Lung (tissue), 12 donors: ENCODE data around the gene GIMD1. TPM values are rescaled to one million over a fixed set of nuclear protein-coding genes. Genes with fewer than 3 reads are reported as not detected.
A peak's percentile ranks its signal among the peaks of the same experiment; 100 is the strongest.

Source experiments
- ATAC-seq: fragments of 200-7000 bp; cut with Tn5 transposase; one replicate; pipeline ENCODE4 v1.9.1; 2020; ENCODE audit warnings: moderate number of reproducible peaks; ENCODE audit not compliant: insufficient read depth, low FRiP score
- DNase-seq, 3 donors: peaks; one replicate each; pipeline ENCODE4 v3.0.0-alpha.2; 2013 to 2017
- H3K27ac ChIP-seq, 2 donors: one replicate each; pipeline ENCODE4 v1.5.1; 2013; ENCODE audit warnings: mild to moderate bottlenecking in 2 of 2, moderate library complexity in 2 of 2, control low read depth in 1 of 2, inconsistent platforms in 1 of 2, low read depth in 1 of 2, low read length in 1 of 2
- H3K27me3 ChIP-seq, 3 donors: one replicate each; pipeline ENCODE4 v1.5.1; 2013; ENCODE audit warnings: low read length in 2 of 3; ENCODE audit not compliant: control insufficient read depth in 3 of 3, insufficient read depth in 3 of 3
- H3K36me3 ChIP-seq, 4 donors: one replicate each; pipeline ENCODE4 v1.5.1; 2013; ENCODE audit warnings: low read length in 4 of 4, mild to moderate bottlenecking in 1 of 4, moderate library complexity in 1 of 4; ENCODE audit not compliant: control insufficient read depth in 4 of 4, insufficient read depth in 4 of 4
- H3K4me1 ChIP-seq, 5 donors: one replicate each; pipeline ENCODE4 v1.5.1; 2013; ENCODE audit warnings: low read length in 5 of 5, mild to moderate bottlenecking in 2 of 5, moderate library complexity in 1 of 5; ENCODE audit not compliant: control insufficient read depth in 5 of 5, insufficient read depth in 5 of 5
- H3K4me3 ChIP-seq: one replicate; pipeline ENCODE4 v1.5.1; 2013; ENCODE audit warnings: mild to moderate bottlenecking, control low read depth, moderate library complexity
- H3K9ac ChIP-seq, 2 donors: one replicate each; pipeline ENCODE4 v1.5.1; 2013; ENCODE audit warnings: low read length in 2 of 2, control low read depth in 1 of 2; ENCODE audit not compliant: insufficient read depth in 1 of 2
- H3K9me3 ChIP-seq, 4 donors: one replicate each; pipeline ENCODE4 v1.5.1; 2013; ENCODE audit warnings: low read length in 3 of 4, mild to moderate bottlenecking in 1 of 4, moderate library complexity in 1 of 4; ENCODE audit not compliant: control insufficient read depth in 4 of 4, insufficient read depth in 3 of 4
- WGBS, 2 donors: extraction: QIAGEN DNeasy Blood & Tissue Kit; methylation state at CpG; one replicate each; pipeline ENCODE4 v1.1.7; 2013; 5-methylcytosine and 5-hydroxymethylcytosine counted together
- polyA plus RNA-seq, 2 donors: library from polyadenylated mRNA; stranded (reverse); fragments of 200-250 nt; gene quantifications; one replicate each; pipeline ENCODE4 v1.2.1, GENCODE V29; 2013
- total RNA-seq, 2 donors: library from RNA; depleted of rRNA in 1 of 2; stranded (reverse); fragments of >200 nt in 1 of 2; gene quantifications; one replicate each; pipeline ENCODE4 v1.2.1, GENCODE V29; 2014 to 2021
- TF ChIP-seq, protein P1 (sequence below): IDR thresholded peaks from 2 replicates; pipeline ENCODE4 v1.5.1; 2012; ENCODE audit warnings: mild to moderate bottlenecking; ENCODE audit errors: control extremely low read depth, extremely low read depth
- donor health status: control.
- donor health status: control.
- donor health status: Bipolar disorder and iron deficiency.
- donor health status: healthy.
- donor health status: DM: yes; HTN: yes; CAD: no.

The GIMD1 gene
- total and polyA plus RNA-seq, 4 donors: not detected

- Histone ChIP-seq H3K9ac (no peak overlapping the region), H3K27me3 (no peaks in the 10 kb centered on the region), H3K27ac (no peak overlapping the region), H3K4me1 (peaks cover 0 to 4% (median 0%) of the 10 kb centered on the region in 5 donors), H3K36me3 (no peaks in the 10 kb centered on the region), H3K4me3 (no peak overlapping the region), H3K9me3 (no peaks in the 10 kb centered on the region)
- 82 to 90% methylated on average over 3 of the region's 3 CpGs for WGBS, 2 donors
- ATAC-seq: no peak
- no peak for DNase-seq
- TF ChIP-seq, protein P1, sequence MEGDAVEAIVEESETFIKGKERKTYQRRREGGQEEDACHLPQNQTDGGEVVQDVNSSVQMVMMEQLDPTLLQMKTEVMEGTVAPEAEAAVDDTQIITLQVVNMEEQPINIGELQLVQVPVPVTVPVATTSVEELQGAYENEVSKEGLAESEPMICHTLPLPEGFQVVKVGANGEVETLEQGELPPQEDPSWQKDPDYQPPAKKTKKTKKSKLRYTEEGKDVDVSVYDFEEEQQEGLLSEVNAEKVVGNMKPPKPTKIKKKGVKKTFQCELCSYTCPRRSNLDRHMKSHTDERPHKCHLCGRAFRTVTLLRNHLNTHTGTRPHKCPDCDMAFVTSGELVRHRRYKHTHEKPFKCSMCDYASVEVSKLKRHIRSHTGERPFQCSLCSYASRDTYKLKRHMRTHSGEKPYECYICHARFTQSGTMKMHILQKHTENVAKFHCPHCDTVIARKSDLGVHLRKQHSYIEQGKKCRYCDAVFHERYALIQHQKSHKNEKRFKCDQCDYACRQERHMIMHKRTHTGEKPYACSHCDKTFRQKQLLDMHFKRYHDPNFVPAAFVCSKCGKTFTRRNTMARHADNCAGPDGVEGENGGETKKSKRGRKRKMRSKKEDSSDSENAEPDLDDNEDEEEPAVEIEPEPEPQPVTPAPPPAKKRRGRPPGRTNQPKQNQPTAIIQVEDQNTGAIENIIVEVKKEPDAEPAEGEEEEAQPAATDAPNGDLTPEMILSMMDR: no peak
These were observed 6.3 kb downstream of the GIMD1 start for GRCh38 chr4:106362086-106362825.

GRCh38 chr4:106358899-106359298 is 9.7 kb downstream of the GIMD1 start:
- ATAC-seq: no peak
- Histone ChIP-seq H3K36me3 (no peaks in the 10 kb centered on the region), H3K27me3 (no peaks in the 10 kb centered on the region), H3K4me1 (no peaks in the 10 kb centered on the region), H3K27ac (no peak overlapping the region), H3K4me3 (no peak overlapping the region), H3K9ac (no peak overlapping the region), H3K9me3 (no peaks in the 10 kb centered on the region)
- 65 to 74% methylated on average over 1 of the region's 1 CpG for WGBS, 2 donors
- DNase-seq: no peak
- TF ChIP-seq, protein P1: no peak

GRCh38 chr4:106355193-106355592 is 13.4 kb downstream of the GIMD1 start:
- no peak overlapping the region for H3K9ac ChIP-seq
- no peak overlapping the region for H3K27ac ChIP-seq
- no peak for ATAC-seq
- WGBS, 2 donors: 71 to 88% methylated on average over 4 of the region's 4 CpGs
- DNase-seq: peak in 1 of 3 donors; percentile 21
- H3K4me1 ChIP-seq: no peaks in the 10 kb centered on the region
- peaks cover 0 to 6% (median 4%) of the 10 kb centered on the region in 4 donors for H3K36me3 ChIP-seq
- no peaks in the 10 kb centered on the region for H3K9me3 ChIP-seq
- H3K4me3 ChIP-seq: no peak overlapping the region
- no peaks in the 10 kb centered on the region for H3K27me3 ChIP-seq
- TF ChIP-seq, protein P1: no peak

DNA sequence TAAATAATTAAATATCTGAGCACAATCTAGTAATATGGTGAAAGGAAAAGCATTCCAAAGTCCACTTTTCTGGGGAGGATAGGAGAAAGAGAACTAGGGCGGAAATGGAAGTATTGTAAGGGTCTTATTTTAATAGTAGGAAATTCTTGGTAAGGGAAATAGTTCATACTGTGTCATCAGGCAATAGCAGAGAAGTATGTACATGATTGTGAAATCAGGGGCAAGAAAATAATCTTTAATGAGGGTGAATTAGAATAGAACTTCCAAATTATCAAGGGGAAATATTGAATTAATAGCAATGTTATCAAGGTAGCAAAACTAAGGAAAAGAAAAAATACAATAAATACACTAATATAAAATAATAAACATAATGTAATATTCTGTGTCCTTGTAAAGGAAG is 14.8 kb downstream of the GIMD1 start:
- H3K27ac ChIP-seq: no peak overlapping the region
- no peak overlapping the region for H3K9ac ChIP-seq
- no peak overlapping the region for H3K4me3 ChIP-seq
- 94 to 95% methylated on average over 1 of the region's 1 CpG for WGBS, 2 donors
- H3K27me3 ChIP-seq: no peaks in the 10 kb centered on the region
- TF ChIP-seq, protein P1: no peak
- no peaks in the 10 kb centered on the region for H3K4me1 ChIP-seq
- ATAC-seq: no peak
- peaks cover 1 to 8% (median 6%) of the 10 kb centered on the region in 4 donors for H3K36me3 ChIP-seq
- DNase-seq: no peak
- H3K9me3 ChIP-seq: no peaks in the 10 kb centered on the region
